BLaER1 treated with 17β-estradiol and CSF1 and Interleukin-3, amounts not matched to agents 10 nM and 100 nM (cell line): ENCODE measurements around the gene SUPV3L1.
"Not testable (repeated sequence)": the region's sequence is repeated elsewhere in the genome, so short reads cannot be mapped to it uniquely, and the experiment has no call there.

Experiments
- H3K27ac ChIP-seq, 11 experiments: shearing (Covaris generic); formaldehyde crosslinking; 2 replicates each; pipeline ENCODE4 v1.8.1; 2022
- H3K27me3 ChIP-seq, 11 experiments: shearing (Covaris generic); formaldehyde crosslinking; 2 replicates each; pipeline ENCODE4 v1.8.1; 2022
- H3K36me3 ChIP-seq, 11 experiments: shearing (Covaris generic); formaldehyde crosslinking; 2 replicates each; pipeline ENCODE4 v1.8.1; 2022
- H3K4me1 ChIP-seq, 10 experiments: shearing (Covaris generic); formaldehyde crosslinking; 2 replicates each; pipeline ENCODE4 v1.8.1; 2022
- H3K4me2 ChIP-seq, 11 experiments: shearing (Covaris generic); formaldehyde crosslinking; 2 replicates each; pipeline ENCODE4 v1.8.1; 2022
- H3K4me3 ChIP-seq, 10 experiments: shearing (Covaris generic); formaldehyde crosslinking; 2 replicates each; pipeline ENCODE4 v1.8.1; 2022
- H3K9ac ChIP-seq, 11 experiments: shearing (Covaris generic); formaldehyde crosslinking; 2 replicates each; pipeline ENCODE4 v1.8.1; 2022
- H3K9me3 ChIP-seq, 11 experiments: shearing (Covaris generic); formaldehyde crosslinking; replicated peaks in 1 of 11; 2 replicates each; pipeline ENCODE4 v1.8.1; 2022
- H4K20me1 ChIP-seq, 11 experiments: shearing (Covaris generic); formaldehyde crosslinking; 2 replicates each; pipeline ENCODE4 v1.8.1; 2022
- Cebpa-rat ChIP-seq, 11 experiments: shearing (Covaris generic); IDR thresholded peaks; 2 replicates each; pipeline ENCODE4 v1.8.1; 2022

Gene SUPV3L1

DNA sequence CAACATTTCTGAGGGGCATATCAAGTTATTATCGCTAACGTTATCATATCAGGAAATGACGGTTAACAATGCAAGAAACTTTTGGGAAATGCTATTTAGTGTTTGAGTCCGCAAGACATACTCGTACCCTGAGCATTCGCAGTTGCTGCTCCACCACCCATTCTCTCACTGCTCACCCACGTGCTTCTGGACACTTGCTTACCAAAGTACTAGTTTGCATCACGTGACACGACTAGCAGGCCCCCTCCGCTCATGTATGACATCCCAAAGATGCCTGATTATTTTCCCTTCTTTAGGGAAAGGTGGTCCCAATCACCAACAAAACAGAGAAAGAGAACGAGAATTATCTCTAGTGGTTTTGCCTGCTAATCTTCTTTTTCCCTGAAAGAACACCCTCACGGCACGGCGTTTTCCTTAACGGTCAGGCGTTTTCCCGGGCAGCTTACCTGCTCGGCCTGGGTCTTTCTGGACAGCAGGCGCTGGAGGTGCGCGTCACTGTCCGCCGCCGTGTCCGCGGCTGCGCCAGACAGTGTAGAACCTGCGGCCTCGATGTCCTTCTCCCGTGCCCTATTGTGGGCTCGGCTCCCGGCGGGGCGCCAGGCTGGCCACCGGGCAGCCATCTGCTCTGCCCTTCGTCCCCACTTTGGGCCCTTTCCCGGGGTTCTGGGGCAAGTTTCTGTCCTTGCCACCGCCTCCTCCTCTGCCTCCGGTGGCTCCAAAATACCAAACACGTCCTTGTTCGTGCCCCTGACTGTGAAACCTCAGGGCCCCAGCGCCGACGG is at the start of gene SUPV3L1:
Gene SUPV3L1, plus strand, starts transcription at position 492 of the 782 bp plus-strand sequence. Its CDS starts 58 bp downstream, at position 550.
- H3K4me1 ChIP-seq = peaks cover 19 to 26% (median 23%) of the 10 kb centered on the region in 10 experiments
- peak within 1 kb of the TSS; percentile 89 to 98 (median 95) for H3K9ac ChIP-seq
- H3K27ac ChIP-seq = peak within 1 kb of the TSS; percentile 91 to 98 (median 96)
- peaks cover 0 to 43% (median 33%) of the 10 kb centered on the region in 11 experiments; a peak in 16 of 22 replicates for H4K20me1 ChIP-seq
- H3K9me3 ChIP-seq = no peaks in the 10 kb centered on the region; a peak in 1 of 22 replicates
- peak within 1 kb of the TSS; percentile 80 to 97 (median 93) for H3K4me2 ChIP-seq
- 0 out of 22 replicates have a peak, but pooled peaks of 1 of the 11 experiments have one; percentile 0 for TF ChIP-seq Cebpa-rat (IDR thresholded peaks at IDR 0.05)
- H3K4me3 ChIP-seq = peak within 1 kb of the TSS; percentile 73 to 98 (median 92)
- H3K27me3 ChIP-seq = no peaks in the 10 kb centered on the region
- H3K36me3 ChIP-seq = peaks cover 14 to 31% (median 28%) of the 10 kb centered on the region in 11 experiments

DNA sequence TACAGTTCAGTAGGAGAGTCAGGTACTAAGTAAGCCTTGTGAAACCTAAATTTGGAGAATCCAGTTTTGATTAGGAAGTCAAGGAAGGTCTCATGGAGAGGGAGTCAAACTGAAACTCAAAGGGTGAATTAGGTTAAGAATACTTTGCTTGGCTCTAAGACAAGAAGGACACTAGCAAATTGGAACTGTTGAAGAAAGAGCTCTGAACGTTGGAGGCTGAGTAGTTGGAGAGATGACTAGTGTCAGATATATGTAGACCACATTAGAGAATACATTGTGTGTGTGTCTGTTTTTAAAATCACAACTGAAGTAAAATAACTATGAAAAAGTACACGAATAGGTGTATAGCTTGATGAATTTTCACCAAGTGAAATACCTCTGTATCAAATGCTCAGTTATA is 49.8 kb upstream of the SUPV3L1 start:
- peaks cover 65 to 100% (median 92%) of the 10 kb centered on the region in 11 experiments for H4K20me1 ChIP-seq

DNA sequence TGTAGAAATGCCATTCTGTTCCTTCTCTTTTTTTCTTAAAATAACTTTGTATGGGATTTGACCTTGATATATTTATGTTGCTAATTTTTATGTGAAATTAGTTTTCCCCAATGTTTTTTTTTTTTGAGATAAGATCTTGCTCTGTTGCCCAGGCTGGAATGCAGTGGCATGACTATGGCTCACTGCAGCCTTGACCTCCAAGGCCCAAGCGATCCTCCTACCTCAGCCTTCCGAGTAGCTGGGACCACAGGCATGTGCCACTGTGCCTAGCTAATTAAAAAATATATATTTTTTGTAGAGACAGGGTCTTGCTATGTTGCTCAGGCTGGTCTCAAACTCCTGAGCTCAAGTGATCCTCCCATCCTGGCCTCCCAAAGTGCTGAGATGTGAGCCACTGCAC is 40.1 kb upstream of the SUPV3L1 start:
- H3K9me3 ChIP-seq = no peaks in the 10 kb centered on the region
- H3K27me3 ChIP-seq = no peaks in the 10 kb centered on the region
- H4K20me1 ChIP-seq = peaks cover 12 to 99% (median 94%) of the 10 kb centered on the region in 11 experiments; a peak in 20 of 22 replicates
- no peaks in the 10 kb centered on the region for H3K4me1 ChIP-seq
- H3K9ac ChIP-seq = no peak overlapping the region
- peaks cover 34 to 94% (median 70%) of the 10 kb centered on the region in 11 experiments for H3K36me3 ChIP-seq
- TF ChIP-seq Cebpa-rat (IDR thresholded peaks at IDR 0.05) = no peak
- no peak overlapping the region for H3K4me2 ChIP-seq
- no peak overlapping the region for H3K27ac ChIP-seq
- H3K4me3 ChIP-seq = no peak overlapping the region

More for the DNA sequence above, 49.8 kb upstream of the SUPV3L1 start:
- no peak for TF ChIP-seq Cebpa-rat (IDR thresholded peaks at IDR 0.05)
- Histone ChIP-seq H3K27ac (no peak overlapping the region), H3K27me3 (no peaks in the 10 kb centered on the region), H3K9ac (peak overlapping the region in 1 of 11 experiments; percentile 56; a peak in 2 of 22 replicates), H3K4me3 (no peak overlapping the region), H3K4me2 (peak overlapping the region in 3 of 11 experiments; percentile 51 to 95 (median 77); a peak in 4 of 22 replicates), H3K9me3 (no peaks in the 10 kb centered on the region), H3K36me3 (peaks cover 22 to 43% (median 31%) of the 10 kb centered on the region in 11 experiments), H3K4me1 (peaks cover 10 to 65% (median 21%) of the 10 kb centered on the region in 10 experiments)

DNA sequence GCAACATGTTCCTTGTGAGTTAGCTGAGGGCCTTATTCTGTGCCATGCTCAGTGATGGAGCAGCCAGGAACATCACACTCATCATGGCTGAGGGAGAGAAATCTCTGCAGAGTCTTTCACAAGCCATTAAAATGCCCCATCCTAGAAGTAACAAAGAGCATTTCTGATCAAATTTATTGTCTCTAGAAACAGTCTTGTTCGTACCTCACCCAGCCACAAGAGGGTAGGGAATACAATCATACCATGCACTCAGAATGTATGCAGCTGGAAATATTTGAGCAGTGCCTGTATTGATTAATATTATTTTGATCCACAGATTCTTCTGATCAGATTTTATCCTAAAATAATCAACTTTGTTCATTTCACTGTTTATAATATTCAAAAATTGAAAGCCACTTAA is 38.7 kb upstream of the SUPV3L1 start:
- H3K4me2 ChIP-seq = no peak overlapping the region
- no peaks in the 10 kb centered on the region for H3K9me3 ChIP-seq
- no peak overlapping the region for H3K9ac ChIP-seq
- no peaks in the 10 kb centered on the region for H3K27me3 ChIP-seq
- peaks cover 16 to 99% (median 96%) of the 10 kb centered on the region in 11 experiments; a peak in 21 of 22 replicates for H4K20me1 ChIP-seq
- peaks cover 0 to 6% (median 4%) of the 10 kb centered on the region in 10 experiments; a peak in 11 of 20 replicates for H3K4me1 ChIP-seq
- no peak overlapping the region for H3K4me3 ChIP-seq
- no peak overlapping the region for H3K27ac ChIP-seq
- H3K36me3 ChIP-seq = peaks cover 20 to 94% (median 66%) of the 10 kb centered on the region in 11 experiments
- no peak for TF ChIP-seq Cebpa-rat (IDR thresholded peaks at IDR 0.05)

DNA sequence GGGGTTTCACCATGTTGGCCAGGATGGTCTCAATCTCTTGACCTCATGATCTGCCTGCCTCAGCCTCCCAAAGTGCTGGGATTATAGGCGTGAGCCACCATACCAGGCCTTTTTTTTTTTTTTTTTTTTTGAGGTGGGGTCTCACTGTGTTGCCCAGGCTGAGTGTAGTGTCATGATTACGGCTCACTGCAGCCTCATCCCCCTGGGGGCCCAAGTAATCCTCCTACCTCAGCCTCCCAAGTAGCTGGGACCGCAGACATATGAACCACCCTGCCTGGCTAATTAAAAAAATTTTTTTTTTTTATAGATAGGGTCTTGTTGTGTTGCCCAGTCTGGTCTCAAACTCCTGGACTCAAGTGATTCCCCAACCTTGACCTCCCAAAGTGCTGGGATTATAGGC is 38.0 kb upstream of the SUPV3L1 start:
- H3K27me3 ChIP-seq, H3K4me2 ChIP-seq, H3K9ac ChIP-seq, H3K9me3 ChIP-seq, H3K4me3 ChIP-seq, H3K27ac ChIP-seq: not testable (repeated sequence)
- peaks cover 4 to 14% (median 10%) of the 10 kb centered on the region in 10 experiments; a peak in 16 of 20 replicates for H3K4me1 ChIP-seq
- H3K36me3 ChIP-seq = peaks cover 13 to 87% (median 59%) of the 10 kb centered on the region in 11 experiments
- peaks cover 16 to 99% (median 97%) of the 10 kb centered on the region in 11 experiments; a peak in 21 of 22 replicates for H4K20me1 ChIP-seq

DNA sequence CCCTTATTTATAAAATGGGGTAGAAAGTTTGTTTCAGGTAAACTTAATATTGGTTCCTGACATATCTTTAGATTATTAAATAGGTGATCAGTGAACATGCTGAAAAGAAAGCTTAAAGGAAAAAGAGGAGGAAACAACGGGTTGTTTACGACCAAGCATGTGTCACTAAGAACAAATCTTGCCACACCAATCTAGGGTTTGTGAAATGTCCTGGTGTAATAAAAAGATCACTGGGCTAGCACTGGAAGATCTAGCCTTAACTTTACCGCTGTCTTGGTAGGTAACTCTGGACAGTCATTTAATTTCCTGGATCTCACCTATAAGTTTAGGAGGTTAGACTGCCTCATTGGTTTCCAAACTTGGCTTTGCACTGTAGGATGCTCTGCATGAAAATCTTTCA is 37.1 kb upstream of the SUPV3L1 start:
- no peaks in the 10 kb centered on the region for H3K27me3 ChIP-seq
- no peak overlapping the region for H3K4me2 ChIP-seq
- H3K9ac ChIP-seq = no peak overlapping the region
- peaks cover 4 to 20% (median 10%) of the 10 kb centered on the region in 10 experiments; a peak in 16 of 20 replicates for H3K4me1 ChIP-seq
- no peak overlapping the region; a peak in 1 of 22 replicates for H3K27ac ChIP-seq
- peaks cover 22 to 99% (median 97%) of the 10 kb centered on the region in 11 experiments; a peak in 21 of 22 replicates for H4K20me1 ChIP-seq
- no peaks in the 10 kb centered on the region for H3K9me3 ChIP-seq
- TF ChIP-seq Cebpa-rat (IDR thresholded peaks at IDR 0.05) = no peak
- peaks cover 4 to 85% (median 51%) of the 10 kb centered on the region in 11 experiments for H3K36me3 ChIP-seq
- no peak overlapping the region for H3K4me3 ChIP-seq

DNA sequence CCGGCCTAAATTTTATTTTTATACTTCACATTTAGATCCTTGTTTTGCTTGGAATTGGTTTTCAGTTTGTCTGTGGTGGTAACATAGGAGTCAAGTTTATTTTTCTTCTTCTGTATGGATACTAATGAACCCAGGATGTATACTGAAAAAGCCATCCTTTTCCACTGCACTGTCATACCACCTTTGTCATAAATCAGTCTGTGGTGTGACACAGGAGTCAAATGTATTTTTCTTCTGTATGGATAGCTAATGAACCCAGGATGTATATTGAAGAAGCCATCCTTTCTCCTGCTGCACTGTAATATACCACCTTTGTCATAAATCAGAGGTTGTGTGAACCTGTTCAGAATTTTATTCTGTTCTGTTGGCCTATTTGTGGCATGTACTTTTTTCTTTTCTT is 34.7 kb upstream of the SUPV3L1 start:
- H4K20me1 ChIP-seq = peaks cover 19 to 100% (median 99%) of the 10 kb centered on the region in 11 experiments; a peak in 21 of 22 replicates
- no peak overlapping the region for H3K4me3 ChIP-seq
- H3K27ac ChIP-seq = no peak overlapping the region
- H3K4me2 ChIP-seq = no peak overlapping the region
- no peaks in the 10 kb centered on the region for H3K27me3 ChIP-seq
- peaks cover 4 to 83% (median 44%) of the 10 kb centered on the region in 11 experiments; a peak in 21 of 22 replicates for H3K36me3 ChIP-seq
- H3K9me3 ChIP-seq = no peaks in the 10 kb centered on the region
- TF ChIP-seq Cebpa-rat (IDR thresholded peaks at IDR 0.05) = no peak
- no peak overlapping the region for H3K9ac ChIP-seq
- H3K4me1 ChIP-seq = peaks cover 6 to 23% (median 15%) of the 10 kb centered on the region in 10 experiments; a peak in 18 of 20 replicates

DNA sequence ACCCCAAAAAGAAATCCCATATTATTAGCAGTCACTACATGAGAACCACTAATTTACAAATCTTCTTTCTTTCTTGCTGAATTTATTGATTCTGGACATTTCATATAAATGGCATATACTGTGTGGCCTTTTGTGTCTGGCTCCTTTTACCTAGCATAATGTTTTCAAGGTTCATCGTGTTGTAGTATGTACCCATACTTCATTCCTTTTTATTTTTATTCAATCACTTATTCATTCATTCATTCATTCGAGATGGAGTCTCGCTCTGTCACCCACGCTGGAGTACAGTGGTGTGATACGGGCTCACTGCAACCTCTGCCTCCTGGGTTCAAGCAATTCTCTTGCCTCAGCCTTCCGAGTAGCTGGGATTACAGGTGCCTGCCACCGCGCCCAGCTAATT is 34.2 kb upstream of the SUPV3L1 start:
- TF ChIP-seq Cebpa-rat (IDR thresholded peaks at IDR 0.05) = no peak

DNA sequence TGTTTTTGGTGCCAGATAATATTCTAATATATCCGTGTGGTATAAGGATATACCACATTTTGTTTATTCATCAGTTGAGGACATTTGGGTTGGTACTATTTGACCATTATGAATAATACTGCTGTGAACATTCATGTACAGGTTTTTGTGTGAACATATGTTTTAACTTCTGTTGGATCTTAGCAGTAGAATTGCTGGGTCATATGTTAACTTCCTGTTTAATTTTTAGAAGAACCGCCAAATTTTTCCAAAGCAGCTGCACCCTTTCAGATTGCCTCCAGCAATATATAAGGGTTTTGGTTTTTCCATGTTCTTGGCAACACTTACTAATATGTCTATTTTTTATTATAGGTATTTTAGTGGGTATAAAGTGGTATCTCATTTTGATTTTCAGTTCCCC is 33.3 kb upstream of the SUPV3L1 start:
- Histone ChIP-seq H3K36me3 (peaks cover 4 to 76% (median 35%) of the 10 kb centered on the region in 11 experiments; a peak in 19 of 22 replicates), H4K20me1 (peaks cover 19 to 100% (median 97%) of the 10 kb centered on the region in 11 experiments; a peak in 21 of 22 replicates), H3K27me3 (no peaks in the 10 kb centered on the region), H3K9me3 (no peaks in the 10 kb centered on the region), H3K9ac (no peak overlapping the region), H3K4me3 (no peak overlapping the region), H3K27ac (no peak overlapping the region), H3K4me1 (peaks cover 6 to 23% (median 15%) of the 10 kb centered on the region in 10 experiments; a peak in 18 of 20 replicates), H3K4me2 (peak overlapping the region in 5 of 11 experiments; percentile 4 to 41 (median 25); a peak in 7 of 22 replicates)
- no peak for TF ChIP-seq Cebpa-rat (IDR thresholded peaks at IDR 0.05)

More for the DNA sequence above, 34.2 kb upstream of the SUPV3L1 start:
- H3K9ac ChIP-seq = no peak overlapping the region
- H3K27me3 ChIP-seq = no peaks in the 10 kb centered on the region
- H3K27ac ChIP-seq = no peak overlapping the region
- H3K4me2 ChIP-seq = peak overlapping the region in 3 of 11 experiments; percentile 4 to 30 (median 25); a peak in 2 of 22 replicates
- no peak overlapping the region for H3K4me3 ChIP-seq
- peaks cover 19 to 100% (median 99%) of the 10 kb centered on the region in 11 experiments; a peak in 21 of 22 replicates for H4K20me1 ChIP-seq
- H3K4me1 ChIP-seq = peaks cover 6 to 23% (median 15%) of the 10 kb centered on the region in 10 experiments; a peak in 18 of 20 replicates
- peaks cover 4 to 83% (median 39%) of the 10 kb centered on the region in 11 experiments; a peak in 19 of 22 replicates for H3K36me3 ChIP-seq
- no peaks in the 10 kb centered on the region for H3K9me3 ChIP-seq
